ENCODE data around the gene ZFAND3.

DNA sequence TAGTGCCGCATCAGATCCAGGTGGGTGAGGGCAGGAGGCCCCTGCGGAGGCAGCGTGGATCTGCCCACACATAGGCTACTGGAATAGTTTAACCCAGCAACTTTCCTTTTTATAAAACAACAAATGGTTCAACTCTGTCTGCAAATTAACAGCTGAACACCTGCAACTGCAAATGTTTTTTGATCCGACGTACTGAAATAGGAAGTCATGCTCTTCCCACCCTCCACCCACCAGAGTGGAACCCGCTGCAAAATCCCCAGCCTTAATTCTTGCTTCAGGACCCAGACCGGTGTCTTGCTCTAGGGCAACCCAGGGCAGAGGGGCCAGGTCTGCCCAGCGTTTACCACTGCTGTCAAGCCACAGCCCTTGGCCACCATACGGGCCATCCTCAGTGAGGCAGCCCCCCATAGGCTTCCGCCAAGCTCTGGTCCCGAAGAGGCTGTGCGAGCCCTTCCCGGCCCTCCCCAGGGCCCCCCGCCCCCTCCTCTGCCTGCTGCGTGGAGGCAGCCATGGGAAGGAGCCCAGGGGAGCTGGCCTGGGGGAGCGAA, 334.3 kb downstream of the ZFAND3 start:
- TF ChIP-seq, protein P1, sequence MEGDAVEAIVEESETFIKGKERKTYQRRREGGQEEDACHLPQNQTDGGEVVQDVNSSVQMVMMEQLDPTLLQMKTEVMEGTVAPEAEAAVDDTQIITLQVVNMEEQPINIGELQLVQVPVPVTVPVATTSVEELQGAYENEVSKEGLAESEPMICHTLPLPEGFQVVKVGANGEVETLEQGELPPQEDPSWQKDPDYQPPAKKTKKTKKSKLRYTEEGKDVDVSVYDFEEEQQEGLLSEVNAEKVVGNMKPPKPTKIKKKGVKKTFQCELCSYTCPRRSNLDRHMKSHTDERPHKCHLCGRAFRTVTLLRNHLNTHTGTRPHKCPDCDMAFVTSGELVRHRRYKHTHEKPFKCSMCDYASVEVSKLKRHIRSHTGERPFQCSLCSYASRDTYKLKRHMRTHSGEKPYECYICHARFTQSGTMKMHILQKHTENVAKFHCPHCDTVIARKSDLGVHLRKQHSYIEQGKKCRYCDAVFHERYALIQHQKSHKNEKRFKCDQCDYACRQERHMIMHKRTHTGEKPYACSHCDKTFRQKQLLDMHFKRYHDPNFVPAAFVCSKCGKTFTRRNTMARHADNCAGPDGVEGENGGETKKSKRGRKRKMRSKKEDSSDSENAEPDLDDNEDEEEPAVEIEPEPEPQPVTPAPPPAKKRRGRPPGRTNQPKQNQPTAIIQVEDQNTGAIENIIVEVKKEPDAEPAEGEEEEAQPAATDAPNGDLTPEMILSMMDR (IDR thresholded peaks at IDR 0.05) = no peak
- no peak for TF ChIP-seq POLR2A (IDR thresholded peaks at IDR 0.05)

Data from adrenal gland (tissue), 5 donors.